Measurements from ENCODE around the gene SCARB1.

The SCARB1 gene

DNA sequence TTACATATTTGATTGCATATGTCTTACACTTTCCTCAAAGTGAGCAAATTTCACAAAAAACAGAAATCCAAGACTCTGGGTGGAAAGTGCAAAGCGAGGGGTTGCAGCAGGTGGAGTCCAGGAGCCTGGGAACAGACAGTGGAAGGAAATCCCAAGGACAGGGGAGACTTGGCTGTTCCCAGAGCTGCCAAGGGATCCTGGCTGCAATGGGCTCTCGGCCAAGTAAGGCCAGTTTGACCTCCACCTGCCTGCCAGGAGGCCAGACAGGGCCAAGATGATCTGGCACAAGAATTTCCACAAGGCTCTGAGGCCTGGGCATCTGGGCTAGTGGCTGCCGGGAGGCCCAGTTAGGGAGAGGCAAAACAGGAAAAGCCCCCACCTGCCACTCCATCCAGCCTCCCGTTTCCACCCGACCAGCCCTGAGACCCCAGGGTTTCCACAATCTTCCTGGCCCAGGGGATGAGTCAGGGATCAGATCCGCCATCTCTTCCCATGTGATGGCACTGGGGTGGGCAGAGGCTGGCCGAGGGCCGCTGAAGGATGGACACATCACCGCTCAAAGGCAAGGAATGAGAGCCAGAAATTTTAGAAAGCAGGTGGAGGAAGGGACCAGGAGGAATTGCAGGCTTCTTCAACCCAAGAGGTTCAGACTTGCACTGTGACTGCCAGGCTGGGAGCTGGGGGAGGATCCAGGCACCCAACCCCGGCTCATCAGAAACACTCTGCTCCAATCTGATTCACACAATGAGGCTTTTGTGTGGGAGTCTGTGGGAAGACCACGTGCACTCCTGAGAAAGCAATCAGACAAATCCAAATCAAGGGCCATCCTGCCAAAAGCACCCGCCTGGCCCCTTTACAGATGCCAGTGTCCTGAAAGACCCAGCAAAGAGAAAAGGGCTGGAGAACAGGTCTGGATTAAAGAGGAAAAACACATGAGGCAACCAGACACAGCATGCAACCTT, 16.3 kb downstream of the SCARB1 start:
- TF ChIP-seq, protein P1, sequence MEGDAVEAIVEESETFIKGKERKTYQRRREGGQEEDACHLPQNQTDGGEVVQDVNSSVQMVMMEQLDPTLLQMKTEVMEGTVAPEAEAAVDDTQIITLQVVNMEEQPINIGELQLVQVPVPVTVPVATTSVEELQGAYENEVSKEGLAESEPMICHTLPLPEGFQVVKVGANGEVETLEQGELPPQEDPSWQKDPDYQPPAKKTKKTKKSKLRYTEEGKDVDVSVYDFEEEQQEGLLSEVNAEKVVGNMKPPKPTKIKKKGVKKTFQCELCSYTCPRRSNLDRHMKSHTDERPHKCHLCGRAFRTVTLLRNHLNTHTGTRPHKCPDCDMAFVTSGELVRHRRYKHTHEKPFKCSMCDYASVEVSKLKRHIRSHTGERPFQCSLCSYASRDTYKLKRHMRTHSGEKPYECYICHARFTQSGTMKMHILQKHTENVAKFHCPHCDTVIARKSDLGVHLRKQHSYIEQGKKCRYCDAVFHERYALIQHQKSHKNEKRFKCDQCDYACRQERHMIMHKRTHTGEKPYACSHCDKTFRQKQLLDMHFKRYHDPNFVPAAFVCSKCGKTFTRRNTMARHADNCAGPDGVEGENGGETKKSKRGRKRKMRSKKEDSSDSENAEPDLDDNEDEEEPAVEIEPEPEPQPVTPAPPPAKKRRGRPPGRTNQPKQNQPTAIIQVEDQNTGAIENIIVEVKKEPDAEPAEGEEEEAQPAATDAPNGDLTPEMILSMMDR (conservative IDR thresholded peaks at IDR 0.05): no peak
- H3K27ac ChIP-seq: peak overlapping the region; percentile 60

DNA sequence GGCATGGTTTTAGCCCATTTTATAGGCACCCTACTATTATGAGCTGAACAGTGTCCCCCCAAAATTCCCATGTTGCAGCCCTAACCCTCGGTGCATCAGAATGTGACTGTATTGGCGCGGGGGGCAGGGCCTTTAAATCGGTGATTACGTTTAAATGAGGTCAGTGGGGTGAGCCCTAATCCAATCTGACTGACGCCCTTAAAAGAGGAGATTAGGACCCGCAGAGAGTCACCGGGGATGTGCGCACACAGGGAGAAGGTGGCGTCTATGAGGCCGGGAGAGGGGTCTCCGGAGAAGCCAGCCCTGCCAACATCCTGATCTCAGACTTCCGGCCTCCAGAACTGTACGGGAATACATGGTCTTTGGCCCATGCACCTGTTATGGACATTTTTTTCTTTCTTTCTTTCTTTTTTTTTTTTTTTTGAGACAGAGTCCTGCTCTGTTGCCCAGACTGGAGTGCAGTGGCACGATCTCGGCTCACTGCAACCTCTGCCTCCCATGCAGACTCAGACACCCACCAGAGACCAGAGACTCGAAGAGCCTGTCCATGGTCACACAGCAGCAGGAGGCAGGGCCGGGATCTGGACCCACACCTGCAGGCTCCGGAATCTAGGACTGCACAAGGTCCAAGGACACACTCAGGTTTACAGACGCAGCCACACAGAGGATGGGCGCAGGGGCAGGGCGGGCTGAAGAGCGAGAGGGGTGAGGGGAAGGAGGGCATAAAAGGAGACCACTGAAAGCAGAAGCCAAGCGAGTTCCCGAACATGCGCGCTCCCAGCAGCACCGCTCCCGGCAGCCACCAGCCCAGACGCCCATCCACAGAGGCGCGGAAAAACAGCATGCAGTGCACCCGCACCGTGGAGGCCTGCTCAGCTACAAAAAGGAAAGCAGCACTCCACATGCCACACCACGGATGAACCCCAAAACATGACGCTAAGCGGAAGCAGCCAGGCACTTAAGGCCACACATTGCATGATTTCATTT, 19.0 kb downstream of the SCARB1 start:
- TF ChIP-seq, protein P1 (conservative IDR thresholded peaks at IDR 0.05): no peak
- H3K27ac ChIP-seq: no peak overlapping the region

DNA sequence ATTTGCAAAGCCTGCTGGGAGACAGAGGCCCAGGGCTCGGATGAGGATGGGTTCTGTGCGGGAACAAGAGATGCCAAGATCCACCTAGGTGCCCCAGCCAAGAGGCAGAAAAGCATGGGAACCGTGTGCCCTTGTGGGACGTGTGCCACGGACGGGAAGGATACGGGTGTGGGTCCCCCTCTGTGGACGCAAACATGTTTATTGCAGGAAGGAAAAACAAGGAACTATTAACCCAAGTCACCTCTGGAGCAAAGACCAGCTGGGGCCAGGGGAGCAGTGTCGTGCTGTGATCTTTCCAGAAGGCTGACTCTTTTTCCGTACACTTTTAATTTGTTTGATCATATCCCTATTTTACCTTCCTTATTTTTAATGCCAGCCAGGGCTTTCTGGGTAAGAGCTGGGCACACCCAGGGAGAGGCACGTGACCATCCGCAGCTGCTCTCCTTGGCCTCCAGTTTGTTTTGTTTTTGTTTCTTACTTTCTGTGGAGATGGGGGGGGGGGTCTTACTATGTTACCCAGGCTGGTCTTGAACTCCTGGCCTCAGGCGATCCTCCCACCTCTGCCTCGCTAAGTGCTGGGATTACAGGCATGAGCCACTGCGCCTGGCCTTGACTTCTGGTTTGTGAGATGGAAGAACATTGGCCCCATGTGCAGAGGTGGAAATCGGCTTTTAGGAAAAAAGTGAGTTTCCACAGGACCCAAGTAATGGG, 20.7 kb downstream of the SCARB1 start:
- H3K27ac ChIP-seq: peak overlapping the region; percentile 62
- TF ChIP-seq, protein P1 (conservative IDR thresholded peaks at IDR 0.05): no peak

DNA sequence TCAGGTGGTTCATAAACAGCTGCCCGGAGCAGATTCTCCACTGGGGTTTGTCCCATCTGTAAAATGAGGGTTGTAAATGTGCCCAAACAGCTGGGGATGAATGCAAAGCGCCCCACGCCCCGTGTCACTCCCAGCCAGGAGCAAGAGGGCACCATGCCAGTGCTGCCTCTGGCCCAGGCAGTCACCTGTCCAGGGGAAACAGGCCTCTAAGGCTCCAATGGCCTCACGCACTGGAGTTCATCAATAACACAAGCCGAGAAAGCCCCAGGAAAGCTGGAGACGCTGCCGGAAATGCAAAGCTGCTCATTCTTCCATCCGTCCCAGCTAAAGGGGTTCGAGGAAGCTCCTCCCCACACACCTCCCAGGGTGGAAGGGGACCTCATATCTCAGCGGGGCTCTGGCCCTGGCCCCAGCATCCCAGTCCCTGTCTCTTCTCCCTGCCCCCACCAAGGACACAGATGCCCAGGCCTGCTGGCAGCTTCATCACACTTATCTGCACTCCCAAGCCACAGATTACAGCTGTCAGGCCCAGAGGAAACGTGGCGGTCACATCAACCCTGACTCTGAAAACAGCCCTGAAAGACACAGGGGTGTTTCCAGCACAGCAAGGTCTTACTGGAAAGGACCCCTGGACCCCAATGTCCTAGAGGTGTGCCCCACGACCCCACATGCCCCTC, 21.5 kb downstream of the SCARB1 start:
- peak overlapping the region; percentile 62 for H3K27ac ChIP-seq
- TF ChIP-seq, protein P1 (conservative IDR thresholded peaks at IDR 0.05): no peak

DNA sequence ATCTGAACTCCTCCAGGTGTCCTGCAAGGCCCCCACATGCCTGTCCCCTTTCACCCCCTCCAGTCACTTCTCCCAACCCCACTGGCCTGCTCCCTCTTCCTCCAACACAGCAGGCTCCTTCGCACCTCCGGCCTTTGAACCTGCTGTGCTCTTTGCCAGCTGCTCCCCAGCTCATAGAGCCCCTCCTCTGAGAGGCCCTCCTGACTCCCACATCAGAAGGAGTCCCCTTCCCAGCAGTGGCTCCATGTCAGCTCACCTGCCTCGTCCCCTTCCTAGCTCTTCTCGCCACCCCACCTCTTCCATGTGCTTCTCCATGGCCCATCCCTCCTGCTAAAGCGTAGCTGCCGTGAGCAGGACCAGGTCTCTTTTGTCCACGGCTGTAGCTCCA, 22.1 kb downstream of the SCARB1 start:
- TF ChIP-seq, protein P1 (conservative IDR thresholded peaks at IDR 0.05): no peak

DNA sequence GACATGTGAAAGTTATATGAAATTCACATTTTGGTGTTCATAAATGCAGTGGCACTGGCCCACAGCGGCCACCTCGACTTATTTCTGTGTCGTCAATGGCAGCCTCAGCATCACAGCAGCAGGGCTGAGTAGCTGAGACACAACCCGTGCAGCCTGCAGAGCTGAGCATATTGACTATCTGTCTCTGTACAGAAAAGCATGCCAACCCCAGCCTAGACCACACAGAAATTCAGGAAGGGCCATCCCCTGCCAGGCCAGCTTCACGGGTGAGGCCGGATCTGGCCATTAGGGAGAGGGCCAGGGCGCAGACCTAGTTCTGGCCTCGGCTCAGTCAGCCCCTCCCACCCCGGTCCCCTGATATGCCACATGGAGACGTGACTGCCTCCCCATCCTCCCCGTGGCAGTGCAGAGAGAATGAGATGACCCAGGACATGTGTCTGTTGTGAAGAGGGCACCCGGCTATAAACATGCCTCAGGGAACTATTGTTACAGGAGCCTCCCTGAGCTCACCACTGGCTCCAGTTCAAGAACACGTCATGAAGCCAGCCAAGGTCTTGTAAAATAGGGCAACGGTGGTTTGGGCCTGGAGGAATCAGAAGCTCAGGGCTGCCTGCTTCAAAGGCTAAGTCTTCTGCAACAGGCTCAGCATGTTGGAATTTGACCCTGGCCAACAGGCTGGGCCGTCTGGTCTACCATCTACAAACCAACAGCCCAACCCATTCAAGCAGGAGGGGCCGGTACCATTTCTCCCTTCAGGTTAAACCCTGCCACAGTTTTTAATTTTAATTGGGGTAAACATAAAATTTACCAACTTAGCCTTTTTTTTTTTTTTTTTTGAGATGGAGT, 25.5 kb downstream of the SCARB1 start:
- TF ChIP-seq, protein P1 (conservative IDR thresholded peaks at IDR 0.05): no peak
- peak overlapping the region; percentile 86 for H3K27ac ChIP-seq

More for the DNA sequence above, 22.1 kb downstream of the SCARB1 start:
- peak overlapping the region; percentile 62 for H3K27ac ChIP-seq
